PFSK-1 (cell line): ENCODE results near the gene MAP4K4.

Experiments
- POLR2AphosphoS5 ChIP-seq: IDR thresholded peaks from 2 replicates; pipeline ENCODE4 v1.6.1; 2012; ENCODE audit warnings: low read depth, mild to moderate bottlenecking, control low read depth, low read length, moderate library complexity
- SIN3A ChIP-seq: IDR thresholded peaks from 2 replicates; pipeline ENCODE4 v1.6.1; 2012; ENCODE audit warnings: mild to moderate bottlenecking, low read length, moderate library complexity, borderline replicate concordance; ENCODE audit not compliant: insufficient read depth

DNA sequence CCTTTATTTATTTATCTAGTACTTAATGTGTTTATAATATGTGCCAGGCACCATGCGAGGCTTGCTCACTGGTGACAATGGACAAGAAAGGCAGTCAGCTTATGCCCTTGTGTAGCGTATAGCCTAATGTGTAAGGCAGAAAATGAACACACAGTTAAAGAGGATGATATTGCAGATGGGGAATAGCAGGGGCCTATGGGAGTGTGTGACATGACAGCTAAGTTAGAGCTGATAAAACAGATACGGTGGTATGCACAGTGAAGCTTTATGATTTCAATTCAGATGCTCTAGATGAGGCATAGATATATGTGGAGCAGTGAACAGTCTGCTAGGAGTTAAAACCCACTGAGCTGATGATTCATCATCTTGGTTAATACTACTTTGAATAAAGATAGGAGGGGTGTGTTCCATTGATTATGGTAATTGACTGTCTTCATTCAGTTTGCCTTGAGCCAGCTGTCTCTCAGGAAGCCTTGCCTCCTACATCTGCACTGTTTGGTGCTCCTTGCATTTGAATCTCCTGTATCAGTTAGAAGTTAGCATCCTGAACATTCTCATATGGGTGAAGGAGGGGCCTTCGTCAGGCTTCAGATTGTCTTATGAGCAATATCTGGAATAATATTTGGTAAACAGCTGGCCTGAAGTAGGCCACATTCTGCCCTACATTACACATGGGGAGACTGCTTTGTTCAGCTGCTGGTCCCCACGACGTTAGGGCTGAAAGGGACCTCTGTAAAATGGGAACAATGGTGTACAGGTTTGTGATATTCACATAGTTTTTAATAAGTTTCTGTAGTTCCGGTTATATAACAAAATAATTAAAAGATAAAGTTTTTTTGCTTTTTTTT lies 13.2 kb downstream of the MAP4K4 start:
- TF ChIP-seq SIN3A: no peak
- TF ChIP-seq POLR2AphosphoS5: no peak
